Stomach (tissue), 4 donors: ENCODE measurements around the gene SORCS3.

ENCODE experiments used
- EP300 ChIP-seq: sonication (generic); formaldehyde crosslinking; IDR thresholded peaks from one replicate; pipeline ENCODE4 v1.6.1; 2017; ENCODE audit warnings: antibody characterized with exemption
- POLR2A ChIP-seq, 4 donors: fragments of 450-650 bp; IDR thresholded peaks; one replicate each; pipeline ENCODE4 v1.6.1; 2016; ENCODE audit warnings: antibody characterized with exemption in 4 of 4, control low read depth in 2 of 4, mild to moderate bottlenecking in 1 of 4, moderate library complexity in 1 of 4
- POLR2AphosphoS5 ChIP-seq, 3 donors: sonication (generic); formaldehyde crosslinking; IDR thresholded peaks; one replicate each; pipeline ENCODE4 v1.6.1; 2016; ENCODE audit warnings: antibody characterized with exemption in 3 of 3
- TF ChIP-seq, protein P1 (sequence below), 7 experiments: fragments of 450-650 bp in 4 of 7; fragments of 200-600 bp in 3 of 7; sonication (generic) in 3 of 7; IDR thresholded peaks; one replicate each; pipeline ENCODE4 v1.5.1; 2016 to 2019; ENCODE audit warnings: antibody characterized with exemption in 7 of 7, control low read depth in 2 of 7, mild to moderate bottlenecking in 1 of 7

DNA sequence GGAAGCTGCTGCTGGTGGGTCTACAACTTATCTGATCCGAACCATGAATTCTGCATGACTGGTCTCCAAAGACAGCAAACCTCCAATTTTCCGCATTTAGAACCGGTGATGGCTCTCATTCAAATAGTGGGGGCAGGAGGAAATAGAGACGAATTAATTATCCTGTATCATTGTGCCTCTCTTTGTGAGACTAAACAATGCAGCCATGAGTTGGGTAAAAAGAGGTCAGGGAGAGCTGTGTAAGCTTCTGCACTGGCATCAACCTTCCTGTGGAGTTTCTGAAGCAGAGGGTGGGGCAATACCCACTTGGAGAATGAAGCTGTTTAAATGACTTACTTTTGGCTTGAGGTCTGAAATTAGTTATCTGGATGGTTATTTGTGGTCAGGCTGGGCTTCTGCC, 266.4 kb downstream of the SORCS3 start:
- TF ChIP-seq, protein P1, sequence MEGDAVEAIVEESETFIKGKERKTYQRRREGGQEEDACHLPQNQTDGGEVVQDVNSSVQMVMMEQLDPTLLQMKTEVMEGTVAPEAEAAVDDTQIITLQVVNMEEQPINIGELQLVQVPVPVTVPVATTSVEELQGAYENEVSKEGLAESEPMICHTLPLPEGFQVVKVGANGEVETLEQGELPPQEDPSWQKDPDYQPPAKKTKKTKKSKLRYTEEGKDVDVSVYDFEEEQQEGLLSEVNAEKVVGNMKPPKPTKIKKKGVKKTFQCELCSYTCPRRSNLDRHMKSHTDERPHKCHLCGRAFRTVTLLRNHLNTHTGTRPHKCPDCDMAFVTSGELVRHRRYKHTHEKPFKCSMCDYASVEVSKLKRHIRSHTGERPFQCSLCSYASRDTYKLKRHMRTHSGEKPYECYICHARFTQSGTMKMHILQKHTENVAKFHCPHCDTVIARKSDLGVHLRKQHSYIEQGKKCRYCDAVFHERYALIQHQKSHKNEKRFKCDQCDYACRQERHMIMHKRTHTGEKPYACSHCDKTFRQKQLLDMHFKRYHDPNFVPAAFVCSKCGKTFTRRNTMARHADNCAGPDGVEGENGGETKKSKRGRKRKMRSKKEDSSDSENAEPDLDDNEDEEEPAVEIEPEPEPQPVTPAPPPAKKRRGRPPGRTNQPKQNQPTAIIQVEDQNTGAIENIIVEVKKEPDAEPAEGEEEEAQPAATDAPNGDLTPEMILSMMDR (IDR thresholded peaks at IDR 0.05): no peak
- TF ChIP-seq EP300 (no peak), POLR2AphosphoS5 (IDR thresholded peaks at IDR 0.05) (no peak), POLR2A (IDR thresholded peaks at IDR 0.05) (no peak)
